ENCODE results near the gene KMT5B.

Gene KMT5B

DNA sequence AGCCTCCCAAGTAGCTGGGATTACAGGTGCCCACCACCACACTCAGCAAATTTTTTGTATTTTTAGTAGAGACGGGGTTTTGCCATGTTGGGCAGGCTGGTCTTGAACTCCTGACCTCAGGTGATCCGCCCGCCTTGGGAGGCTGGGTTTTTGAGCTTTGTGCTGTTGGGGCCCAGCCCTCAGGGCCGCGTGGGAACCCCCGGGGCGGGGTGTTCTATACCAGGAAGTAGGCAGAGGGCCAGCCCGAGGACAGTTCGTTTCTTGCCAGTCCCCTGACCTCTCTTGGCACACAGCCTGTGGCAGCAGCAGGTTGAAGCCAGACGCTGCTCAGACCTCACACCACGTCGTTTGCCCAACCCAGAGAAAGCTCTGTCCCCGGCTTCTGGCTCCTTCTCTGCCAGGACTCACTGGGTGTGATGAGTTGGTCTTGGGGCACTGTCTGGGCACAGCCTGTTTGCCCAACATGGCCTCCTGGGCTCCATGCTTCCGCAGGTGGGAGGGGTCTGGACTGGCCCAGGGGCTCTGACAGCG lies 67.0 kb downstream of the KMT5B start:
- H3K36me3 ChIP-seq (ENCODE audit: control insufficient read depth, insufficient read depth, low read length) = no peaks in the 10 kb centered on the region
- no peaks in the 10 kb centered on the region for H3K27me3 ChIP-seq (ENCODE audit: control insufficient read depth, insufficient read depth, low read length)
- peaks cover 5% of the 10 kb centered on the region; the same call in 1 of the 2 replicates for H3K4me1 ChIP-seq (ENCODE audit: control insufficient read depth, insufficient read depth, low read length)
- H3K27ac ChIP-seq (ENCODE audit: low read depth, low read length) = no peak overlapping the region
- H3K4me3 ChIP-seq (ENCODE audit: low read depth, low read length) = no peak overlapping the region
- no peaks in the 10 kb centered on the region for H3K9me3 ChIP-seq (ENCODE audit: control insufficient read depth, insufficient read depth, low read length)
- no peak overlapping the region for H3K9ac ChIP-seq (ENCODE audit: low read depth, low read length)

- no peak overlapping the region for H3K27ac ChIP-seq (ENCODE audit: low read depth, low read length)
- H3K27me3 ChIP-seq (ENCODE audit: control insufficient read depth, insufficient read depth, low read length) = no peaks in the 10 kb centered on the region
- H3K9me3 ChIP-seq (ENCODE audit: control insufficient read depth, insufficient read depth, low read length) = no peaks in the 10 kb centered on the region
- H3K36me3 ChIP-seq (ENCODE audit: control insufficient read depth, insufficient read depth, low read length) = no peaks in the 10 kb centered on the region
- H3K4me3 ChIP-seq (ENCODE audit: low read depth, low read length) = no peak overlapping the region
- H3K9ac ChIP-seq (ENCODE audit: low read depth, low read length) = no peak overlapping the region
- H3K4me1 ChIP-seq (ENCODE audit: control insufficient read depth, insufficient read depth, low read length) = peaks cover 5% of the 10 kb centered on the region; the same call in 1 of the 2 replicates
Measured at GRCh38 chr11:68145120-68145866, 67.8 kb downstream of the KMT5B start.

DNA sequence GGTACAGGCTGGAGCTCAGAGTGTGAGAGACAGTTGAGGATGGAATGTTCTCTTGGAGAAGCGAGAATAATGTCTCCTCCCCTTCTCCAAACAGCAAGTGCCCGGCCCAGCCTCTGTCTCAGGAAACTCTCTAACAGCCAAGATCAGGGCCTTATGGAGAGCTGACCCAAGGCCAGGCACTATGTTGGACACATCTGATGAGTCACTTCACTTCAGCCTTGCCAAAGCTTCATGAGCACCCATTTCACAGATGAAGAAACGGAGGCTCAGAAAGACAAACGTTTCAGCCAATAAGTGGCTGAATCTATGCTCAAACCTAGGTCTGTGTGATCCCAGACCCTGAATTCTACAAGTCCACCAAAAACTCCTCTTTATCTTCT lies 69.8 kb downstream of the KMT5B start:
- H3K4me1 ChIP-seq (ENCODE audit: control insufficient read depth, insufficient read depth, low read length) = no peaks in the 10 kb centered on the region
- no peaks in the 10 kb centered on the region for H3K27me3 ChIP-seq (ENCODE audit: control insufficient read depth, insufficient read depth, low read length)
- H3K9ac ChIP-seq (ENCODE audit: low read depth, low read length) = no peak overlapping the region
- H3K4me3 ChIP-seq (ENCODE audit: low read depth, low read length) = no peak overlapping the region
- H3K9me3 ChIP-seq (ENCODE audit: control insufficient read depth, insufficient read depth, low read length) = no peaks in the 10 kb centered on the region
- no peak overlapping the region for H3K27ac ChIP-seq (ENCODE audit: low read depth, low read length)
- H3K36me3 ChIP-seq (ENCODE audit: control insufficient read depth, insufficient read depth, low read length) = no peaks in the 10 kb centered on the region

DNA sequence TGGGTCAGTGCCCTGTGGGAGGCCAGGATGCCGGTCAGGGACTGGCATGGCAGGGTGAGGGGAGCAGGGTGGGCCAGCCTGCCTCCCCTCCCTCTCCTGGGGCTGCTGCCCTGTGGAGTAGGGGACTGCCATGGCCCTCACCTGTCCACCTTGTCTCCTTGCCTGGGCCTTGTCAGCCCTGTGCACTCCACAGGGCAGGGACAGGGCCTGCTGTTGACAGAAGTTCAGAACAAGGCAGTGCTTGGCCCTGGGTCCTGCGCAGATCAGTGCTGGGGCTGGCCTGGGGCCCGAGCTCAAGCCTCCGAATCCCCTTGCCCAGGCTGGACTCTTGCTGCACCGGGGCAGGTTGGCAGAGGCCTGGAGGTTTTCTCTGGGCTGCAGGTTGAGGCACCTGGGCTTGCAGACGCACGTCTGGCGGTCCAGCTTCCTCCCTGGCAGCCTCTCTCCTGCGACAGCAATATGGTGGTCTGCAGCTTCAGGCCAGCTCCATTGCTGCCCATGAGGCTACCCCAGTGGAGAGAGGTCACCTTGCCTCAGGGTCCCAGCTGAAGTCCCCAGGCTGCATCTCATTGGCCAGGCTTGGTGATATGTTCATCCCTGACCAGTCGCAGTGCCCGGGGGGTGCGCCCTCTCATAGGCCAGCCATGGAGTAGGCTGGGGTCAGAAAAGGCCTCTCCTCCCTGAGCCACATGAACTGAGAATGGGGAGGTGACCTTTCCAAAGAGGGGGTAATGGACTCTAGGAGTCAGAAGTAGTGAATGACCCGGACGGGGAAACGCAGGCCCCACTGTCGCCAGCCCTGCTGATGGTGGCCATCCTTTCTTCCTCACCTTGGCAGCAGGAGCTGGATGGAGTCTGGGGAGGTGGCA lies 70.4 kb downstream of the KMT5B start:
- no peak overlapping the region for H3K4me3 ChIP-seq (ENCODE audit: low read depth, low read length)
- H3K27ac ChIP-seq (ENCODE audit: low read depth, low read length) = no peak overlapping the region
- no peaks in the 10 kb centered on the region for H3K36me3 ChIP-seq (ENCODE audit: control insufficient read depth, insufficient read depth, low read length)
- H3K9ac ChIP-seq (ENCODE audit: low read depth, low read length) = no peak overlapping the region
- H3K27me3 ChIP-seq (ENCODE audit: control insufficient read depth, insufficient read depth, low read length) = no peaks in the 10 kb centered on the region
- no peaks in the 10 kb centered on the region for H3K4me1 ChIP-seq (ENCODE audit: control insufficient read depth, insufficient read depth, low read length)
- no peaks in the 10 kb centered on the region for H3K9me3 ChIP-seq (ENCODE audit: control insufficient read depth, insufficient read depth, low read length)

DNA sequence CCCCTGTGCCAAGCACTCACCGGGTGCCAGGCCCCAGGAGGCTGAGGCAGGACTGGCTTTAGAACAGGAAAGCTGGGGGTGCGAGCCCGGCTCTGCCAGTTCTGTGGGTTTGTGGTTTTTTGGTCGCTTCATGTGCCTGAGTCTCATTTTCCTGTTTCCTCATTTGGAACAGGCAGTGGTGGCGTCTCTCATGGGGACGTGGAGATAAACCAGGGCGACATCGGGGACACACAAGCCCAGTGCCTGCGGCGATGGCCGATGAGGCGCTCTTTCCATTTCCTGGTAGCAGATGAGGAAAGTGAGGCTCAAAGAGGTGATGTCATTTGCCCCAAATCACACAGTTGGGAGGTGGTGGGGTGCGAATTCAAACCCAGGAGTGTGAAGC lies 71.1 kb downstream of the KMT5B start:
- H3K9ac ChIP-seq (ENCODE audit: low read depth, low read length) = no peak overlapping the region
- no peak overlapping the region for H3K4me3 ChIP-seq (ENCODE audit: low read depth, low read length)
- no peaks in the 10 kb centered on the region for H3K9me3 ChIP-seq (ENCODE audit: control insufficient read depth, insufficient read depth, low read length)
- H3K4me1 ChIP-seq (ENCODE audit: control insufficient read depth, insufficient read depth, low read length) = no peaks in the 10 kb centered on the region
- no peaks in the 10 kb centered on the region for H3K36me3 ChIP-seq (ENCODE audit: control insufficient read depth, insufficient read depth, low read length)
- no peak overlapping the region for H3K27ac ChIP-seq (ENCODE audit: low read depth, low read length)
- H3K27me3 ChIP-seq (ENCODE audit: control insufficient read depth, insufficient read depth, low read length) = no peaks in the 10 kb centered on the region

DNA sequence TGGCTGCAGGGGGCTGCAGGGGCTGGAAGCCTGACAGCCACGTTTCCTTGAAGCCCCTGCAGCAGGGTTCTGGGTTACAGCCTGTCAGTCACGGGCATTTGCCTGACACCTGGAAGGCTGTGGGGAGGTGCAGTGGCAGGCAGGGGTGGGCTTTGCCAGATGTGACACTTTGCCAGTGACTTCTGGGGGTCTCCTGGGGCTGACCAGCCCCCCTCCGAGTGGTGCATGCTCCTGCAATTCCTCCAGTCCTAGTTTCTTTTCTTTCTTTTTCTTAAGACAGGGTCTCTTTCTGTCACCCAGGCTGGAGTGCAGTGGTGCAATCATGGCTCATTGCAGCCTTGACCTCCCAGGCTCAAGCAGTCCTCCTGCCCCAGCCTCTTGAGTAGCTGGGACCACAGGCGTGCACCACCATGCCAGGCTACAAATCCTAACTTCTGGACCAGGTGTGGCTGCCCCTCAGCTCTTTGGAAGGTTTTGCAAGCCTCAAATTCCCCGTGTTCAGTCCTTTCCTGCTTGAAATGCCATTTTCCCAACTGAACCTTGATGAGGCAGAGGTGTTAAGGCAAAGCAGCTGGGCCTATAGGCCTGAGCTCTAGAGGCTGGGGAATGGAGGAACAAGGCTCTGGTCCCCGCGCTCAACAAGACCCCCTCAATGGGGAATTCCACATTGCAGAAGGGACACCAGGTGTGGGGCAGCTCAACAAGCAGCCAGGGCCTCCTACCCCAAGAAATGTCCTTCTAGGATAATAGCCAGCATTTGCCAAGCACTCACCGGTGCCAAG lies 71.7 kb downstream of the KMT5B start:
- Histone ChIP-seq H3K4me1 (ENCODE audit: control insufficient read depth, insufficient read depth, low read length) (no peaks in the 10 kb centered on the region), H3K9me3 (ENCODE audit: control insufficient read depth, insufficient read depth, low read length) (no peaks in the 10 kb centered on the region), H3K27me3 (ENCODE audit: control insufficient read depth, insufficient read depth, low read length) (no peaks in the 10 kb centered on the region), H3K4me3 (ENCODE audit: low read depth, low read length) (no peak overlapping the region), H3K9ac (ENCODE audit: low read depth, low read length) (no peak overlapping the region), H3K36me3 (ENCODE audit: control insufficient read depth, insufficient read depth, low read length) (no peaks in the 10 kb centered on the region), H3K27ac (ENCODE audit: low read depth, low read length) (no peak overlapping the region)

DNA sequence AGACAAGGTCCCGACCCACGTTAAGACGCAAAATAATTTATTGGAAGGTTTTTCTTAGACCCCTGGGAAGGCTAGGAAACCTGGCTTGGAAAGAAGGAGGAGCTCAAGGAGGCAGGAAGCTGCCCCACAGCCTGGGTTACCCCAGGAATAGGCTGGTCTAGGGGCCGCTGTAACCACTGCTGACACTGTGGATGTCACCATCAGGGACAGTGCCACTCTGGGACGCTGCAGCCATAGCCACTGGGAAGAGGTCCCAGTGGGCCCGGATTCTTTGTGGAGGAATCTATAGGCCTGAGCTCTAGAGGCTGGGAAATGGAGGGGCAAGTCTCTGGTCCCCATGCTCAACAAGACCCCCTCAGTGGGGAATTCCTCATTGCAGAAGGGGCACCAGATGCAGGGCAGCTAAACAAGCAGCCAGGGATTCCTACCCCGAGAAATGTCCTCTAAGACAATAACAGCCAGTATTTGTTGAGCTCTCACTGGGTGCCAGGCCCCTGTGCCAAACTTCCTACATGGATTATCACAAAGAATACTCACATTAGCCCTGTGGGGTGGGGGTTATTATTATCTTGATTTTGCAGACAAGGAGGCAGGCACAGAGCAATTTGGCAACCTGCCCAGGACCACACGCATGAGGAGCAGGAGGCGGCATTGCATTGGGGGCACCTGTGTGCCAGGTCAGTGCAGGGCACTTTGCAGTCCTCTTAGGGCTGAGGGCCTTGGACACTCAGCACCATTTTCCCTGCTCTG lies 72.4 kb downstream of the KMT5B start:
- Histone ChIP-seq H3K9me3 (ENCODE audit: control insufficient read depth, insufficient read depth, low read length) (peaks cover 3% of the 10 kb centered on the region; the same call in 1 of the 2 replicates), H3K4me3 (ENCODE audit: low read depth, low read length) (no peak overlapping the region), H3K27ac (ENCODE audit: low read depth, low read length) (no peak overlapping the region), H3K4me1 (ENCODE audit: control insufficient read depth, insufficient read depth, low read length) (no peaks in the 10 kb centered on the region), H3K27me3 (ENCODE audit: control insufficient read depth, insufficient read depth, low read length) (no peaks in the 10 kb centered on the region), H3K9ac (ENCODE audit: low read depth, low read length) (no peak overlapping the region), H3K36me3 (ENCODE audit: control insufficient read depth, insufficient read depth, low read length) (no peaks in the 10 kb centered on the region)

DNA sequence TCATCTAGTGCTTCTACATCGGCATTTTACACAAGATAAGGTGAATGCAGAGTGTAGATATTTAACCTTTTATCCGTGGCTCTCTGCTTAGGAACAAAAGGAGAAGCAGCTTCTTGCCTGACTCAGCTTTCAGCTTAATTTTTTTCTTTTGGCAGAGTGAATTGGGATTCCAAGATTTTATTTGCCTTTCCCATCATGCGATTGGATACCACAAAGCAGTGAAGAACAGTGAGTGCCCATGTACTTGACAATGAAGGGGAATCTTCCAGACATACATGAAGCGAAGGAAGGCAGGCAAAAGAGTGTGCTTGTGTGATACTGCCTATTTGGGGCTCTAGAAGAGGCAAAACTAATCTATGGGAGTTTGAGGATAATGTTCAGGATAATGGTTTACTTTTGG lies 74.9 kb downstream of the KMT5B start:
- Histone ChIP-seq H3K27ac (ENCODE audit: low read depth, low read length) (no peak overlapping the region), H3K4me3 (ENCODE audit: low read depth, low read length) (no peak overlapping the region), H3K27me3 (ENCODE audit: control insufficient read depth, insufficient read depth, low read length) (no peaks in the 10 kb centered on the region), H3K4me1 (ENCODE audit: control insufficient read depth, insufficient read depth, low read length) (no peaks in the 10 kb centered on the region), H3K9ac (ENCODE audit: low read depth, low read length) (no peak overlapping the region), H3K36me3 (ENCODE audit: control insufficient read depth, insufficient read depth, low read length) (no peaks in the 10 kb centered on the region), H3K9me3 (ENCODE audit: control insufficient read depth, insufficient read depth, low read length) (peaks cover 19% of the 10 kb centered on the region)

DNA sequence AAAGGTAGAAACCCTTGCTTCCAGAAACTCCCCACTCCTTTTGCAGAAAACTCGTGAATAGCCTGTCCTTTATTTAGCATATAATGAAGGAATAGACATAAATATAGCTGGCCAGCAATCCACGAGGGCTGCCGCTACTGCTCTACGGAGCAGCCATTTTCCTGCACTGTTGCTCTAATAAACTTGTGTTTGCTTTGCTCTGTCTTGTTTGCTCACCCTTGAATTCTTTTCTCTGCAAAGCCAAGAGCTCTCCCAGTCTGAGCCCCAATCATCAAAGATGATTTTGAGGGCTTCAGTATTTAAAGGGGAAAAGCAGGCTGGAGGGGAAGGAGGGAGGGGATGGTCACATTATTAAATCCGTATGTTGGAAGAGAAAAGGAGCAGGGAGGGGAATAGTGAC lies 75.3 kb downstream of the KMT5B start:
- H3K27me3 ChIP-seq (ENCODE audit: control insufficient read depth, insufficient read depth, low read length) = no peaks in the 10 kb centered on the region
- no peak overlapping the region for H3K27ac ChIP-seq (ENCODE audit: low read depth, low read length)
- peaks cover 21% of the 10 kb centered on the region for H3K9me3 ChIP-seq (ENCODE audit: control insufficient read depth, insufficient read depth, low read length)
- H3K36me3 ChIP-seq (ENCODE audit: control insufficient read depth, insufficient read depth, low read length) = no peaks in the 10 kb centered on the region
- no peak overlapping the region for H3K4me3 ChIP-seq (ENCODE audit: low read depth, low read length)
- H3K4me1 ChIP-seq (ENCODE audit: control insufficient read depth, insufficient read depth, low read length) = no peaks in the 10 kb centered on the region
- H3K9ac ChIP-seq (ENCODE audit: low read depth, low read length) = no peak overlapping the region

DNA sequence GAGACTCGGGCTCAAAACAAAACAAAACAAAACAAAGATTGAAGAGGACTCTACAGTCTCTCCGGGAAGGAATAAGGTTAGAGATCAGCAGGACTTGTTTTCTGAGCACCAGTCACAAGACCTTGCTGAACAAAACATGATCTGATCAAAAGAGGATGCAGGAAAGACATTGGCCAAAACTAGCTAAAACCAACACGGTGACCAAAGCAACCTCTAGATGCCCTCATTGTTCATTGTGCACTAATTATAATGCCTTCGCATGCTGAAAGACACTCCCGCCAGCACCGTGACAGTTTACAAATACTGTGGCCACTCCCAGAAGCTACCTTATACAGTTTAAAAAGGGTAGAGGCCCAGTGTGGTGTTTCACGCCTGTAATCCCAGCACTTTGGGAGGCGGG lies 76.2 kb downstream of the KMT5B start:
- Histone ChIP-seq H3K4me1 (ENCODE audit: control insufficient read depth, insufficient read depth, low read length) (no peaks in the 10 kb centered on the region), H3K36me3 (ENCODE audit: control insufficient read depth, insufficient read depth, low read length) (no peaks in the 10 kb centered on the region), H3K27me3 (ENCODE audit: control insufficient read depth, insufficient read depth, low read length) (no peaks in the 10 kb centered on the region), H3K9me3 (ENCODE audit: control insufficient read depth, insufficient read depth, low read length) (peaks cover 24% of the 10 kb centered on the region), H3K9ac (ENCODE audit: low read depth, low read length) (no peak overlapping the region), H3K27ac (ENCODE audit: low read depth, low read length) (no peak overlapping the region), H3K4me3 (ENCODE audit: low read depth, low read length) (no peak overlapping the region)
